Left ventricle myocardium inferior (tissue), 1 donor: Measurements from ENCODE around the gene ZNF80. TPM values are rescaled to one million over a fixed set of nuclear protein-coding genes. Genes with fewer than 3 reads are reported as not detected.

ENCODE experiments used
- DNase-seq: peaks from one replicate; pipeline ENCODE4 v3.0.0-alpha.2; 2020
- H3K27ac ChIP-seq: fragments of 200-600 bp; replicated peaks from 2 replicates; pipeline ENCODE4 v1.8.0; 2021
- H3K27me3 ChIP-seq: fragments of 200-600 bp; 2 replicates; pipeline ENCODE4 v1.8.0; 2021; ENCODE audit warnings: low read depth
- H3K36me3 ChIP-seq: fragments of 200-600 bp; 2 replicates; pipeline ENCODE4 v1.8.0; 2021
- H3K4me1 ChIP-seq: fragments of 200-600 bp; 2 replicates; pipeline ENCODE4 v1.8.0; 2021
- H3K4me3 ChIP-seq: fragments of 200-600 bp; 2 replicates; pipeline ENCODE4 v1.8.0; 2021; ENCODE audit warnings: mild to moderate bottlenecking, moderate library complexity
- H3K9me3 ChIP-seq: fragments of 200-600 bp; replicated peaks from 2 replicates; pipeline ENCODE4 v1.8.0; 2021
- CTCF ChIP-seq: fragments of 200-600 bp; IDR thresholded peaks from 2 replicates; pipeline ENCODE4 v1.8.0; 2021; ENCODE audit warnings: antibody characterized with exemption, mild to moderate bottlenecking, borderline replicate concordance
- intact Hi-C: fragments of 100-400 bp; cut with micrococcal nuclease; formaldehyde crosslinking; loops from one replicate; pipeline ENCODE4 v1.11.0; 2022
- total RNA-seq: library from RNA; stranded (reverse); fragmentation: NEBNext Ultra II Directional; extraction: Animal tissue kit (Norgen Biotek cat#: 25700); gene quantifications from one replicate; pipeline ENCODE4 v1.2.1, GENCODE V29; 2021
- donor health status: DM: no; HTN: yes; CAD: no; lungs with severe emphysema.

The ZNF80 gene
- total RNA-seq, 1 donor from 2014 or later, result not detected

- H3K36me3 ChIP-seq, result no peaks in the 10 kb centered on the region
- H3K27ac ChIP-seq, result no peak overlapping the region
- H3K4me1 ChIP-seq, result no peaks in the 10 kb centered on the region
- DNase-seq, result no peak
- H3K4me3 ChIP-seq, result no peak overlapping the region
- TF ChIP-seq CTCF, result no peak
- intact Hi-C loops, result no loop called here
- peaks cover 20% of the 10 kb centered on the region for H3K9me3 ChIP-seq
- H3K27me3 ChIP-seq, result peaks cover 13% of the 10 kb centered on the region
Observed at GRCh38 chr3:114227076-114227475, 10.3 kb downstream of the ZNF80 start.

GRCh38 chr3:114226313-114226712 lies 11.1 kb downstream of the ZNF80 start:
- intact Hi-C loops, result no loop called here
- no peak for TF ChIP-seq CTCF
- Histone ChIP-seq H3K27me3 (peaks cover 13% of the 10 kb centered on the region), H3K9me3 (peaks cover 20% of the 10 kb centered on the region), H3K4me1 (no peaks in the 10 kb centered on the region), H3K4me3 (no peak overlapping the region), H3K36me3 (no peaks in the 10 kb centered on the region), H3K27ac (no peak overlapping the region)
- DNase-seq, result no peak

GRCh38 chr3:114223143-114223542 lies 14.2 kb downstream of the ZNF80 start:
- no peak overlapping the region for H3K27ac ChIP-seq
- intact Hi-C loops, result no loop called here
- no peaks in the 10 kb centered on the region for H3K4me1 ChIP-seq
- TF ChIP-seq CTCF, result no peak
- no peak overlapping the region for H3K4me3 ChIP-seq
- peaks cover 11% of the 10 kb centered on the region for H3K27me3 ChIP-seq
- DNase-seq, result no peak
- H3K36me3 ChIP-seq, result no peaks in the 10 kb centered on the region
- H3K9me3 ChIP-seq, result peaks cover 20% of the 10 kb centered on the region

GRCh38 chr3:114221881-114222264 lies 15.5 kb downstream of the ZNF80 start:
- DNase-seq, result no peak
- intact Hi-C loops, result no loop called here
- Histone ChIP-seq H3K27me3 (peaks cover 23% of the 10 kb centered on the region), H3K4me3 (no peak overlapping the region), H3K36me3 (no peaks in the 10 kb centered on the region), H3K27ac (no peak overlapping the region), H3K4me1 (no peaks in the 10 kb centered on the region), H3K9me3 (peaks cover 20% of the 10 kb centered on the region)
- TF ChIP-seq CTCF, result no peak

- intact Hi-C loops, result no loop called here
- H3K27me3 ChIP-seq, result peaks cover 28% of the 10 kb centered on the region
- no peaks in the 10 kb centered on the region for H3K4me1 ChIP-seq
- no peaks in the 10 kb centered on the region for H3K36me3 ChIP-seq
- no peak overlapping the region for H3K27ac ChIP-seq
- TF ChIP-seq CTCF, result no peak
- no peak overlapping the region for H3K4me3 ChIP-seq
- DNase-seq, result peak; percentile 43
- H3K9me3 ChIP-seq, result peaks cover 20% of the 10 kb centered on the region
Observed at GRCh38 chr3:114221165-114221880, 16.1 kb downstream of the ZNF80 start.
